Mammary epithelial cell (primary cell): ENCODE data around the gene NOM1.

Experiments
- CTCF ChIP-seq, 2 donors: IDR thresholded peaks in 1 of 2; conservative IDR thresholded peaks in 1 of 2; 2 replicates each; pipeline ENCODE4 v1.5.1; 2011 to 2012; ENCODE audit warnings: inconsistent platforms in 2 of 2, low read length in 2 of 2, mild to moderate bottlenecking in 2 of 2, control low read depth in 1 of 2, low read depth in 1 of 2; ENCODE audit not compliant: insufficient read depth in 1 of 2; ENCODE audit errors: extremely low read depth in 1 of 2
- EZH2 ChIP-seq: IDR thresholded peaks from 2 replicates; pipeline ENCODE4 v1.6.1; 2012; ENCODE audit warnings: low read length, inconsistent platforms, borderline replicate concordance

GRCh38 chr7:157013101-157013500 lies 63.6 kb downstream of the NOM1 start:
- TF ChIP-seq CTCF (conservative IDR thresholded peaks at IDR 0.05 in 1 of 2, IDR thresholded peaks at IDR 0.05 in 1 of 2; ENCODE audit: extremely low read depth in 1 of 2, insufficient read depth in 1 of 2, low read depth in 1 of 2, low read length in 2 of 2) (no peak), EZH2 (no peak)
